ENCODE results near the gene CCR7.
"Not testable (repeated sequence)": the region's sequence is repeated elsewhere in the genome, so short reads cannot be mapped to it uniquely, and the experiment has no call there.

CCR7 gene

GRCh38 chr17:40597556-40598300 is 32.5 kb upstream of the CCR7 start:
- DNase-seq (ENCODE audit: low spot score) = no peak

GRCh38 chr17:40597156-40597555 is 31.9 kb upstream of the CCR7 start:
- no peak for DNase-seq (ENCODE audit: low spot score)

GRCh38 chr17:40596261-40596919 is 31.1 kb upstream of the CCR7 start:
- DNase-seq (ENCODE audit: low spot score) = no peak

- DNase-seq (ENCODE audit: low spot score) = no peak
These were observed 25.5 kb upstream of the CCR7 start for GRCh38 chr17:40590742-40591141.

DNA sequence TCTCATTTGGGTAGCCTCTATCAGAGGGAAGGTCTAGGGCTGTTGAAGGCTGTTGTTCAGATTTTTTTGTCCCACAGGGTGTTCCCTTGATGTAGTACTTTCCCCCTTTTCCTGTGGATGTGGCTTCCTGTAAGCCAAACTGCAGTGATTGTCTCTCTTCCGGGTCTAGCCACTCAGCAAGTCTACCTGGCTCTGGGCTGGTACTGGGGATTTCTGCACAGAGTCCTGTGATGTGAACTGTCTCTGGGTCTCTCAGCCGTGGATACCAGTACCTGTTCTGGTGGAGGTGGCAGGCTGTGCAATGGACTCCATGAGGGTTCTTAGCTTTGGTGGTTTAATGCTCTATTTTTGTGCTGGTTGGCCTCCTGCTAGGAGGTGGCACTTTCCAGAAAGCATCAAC is 23.3 kb upstream of the CCR7 start:
- DNase-seq (ENCODE audit: low spot score) = no peak

- DNase-seq (ENCODE audit: low spot score) = not testable (repeated sequence)
These were observed 21.0 kb upstream of the CCR7 start for GRCh38 chr17:40586264-40586663.

DNA sequence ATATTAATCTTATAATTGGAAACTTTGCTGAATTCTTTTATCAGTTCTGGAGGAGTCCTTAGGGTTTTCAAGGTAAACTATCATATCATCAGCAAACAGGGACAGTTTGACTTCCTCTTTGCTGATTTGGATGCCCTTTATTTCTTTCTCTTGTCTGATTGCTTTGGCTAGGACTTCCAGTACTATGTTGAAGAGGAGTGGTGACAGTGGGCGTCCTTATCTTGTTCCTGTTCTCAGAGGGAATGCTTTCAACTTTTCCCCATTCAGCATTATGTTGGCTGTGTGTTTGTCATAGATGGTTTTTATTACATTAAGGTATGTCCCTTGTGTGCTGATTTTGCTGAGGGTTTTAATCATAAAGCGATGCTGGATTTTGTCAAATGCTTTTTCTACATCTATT is 19.7 kb upstream of the CCR7 start:
- not testable (repeated sequence) for DNase-seq (ENCODE audit: low spot score)

DNA sequence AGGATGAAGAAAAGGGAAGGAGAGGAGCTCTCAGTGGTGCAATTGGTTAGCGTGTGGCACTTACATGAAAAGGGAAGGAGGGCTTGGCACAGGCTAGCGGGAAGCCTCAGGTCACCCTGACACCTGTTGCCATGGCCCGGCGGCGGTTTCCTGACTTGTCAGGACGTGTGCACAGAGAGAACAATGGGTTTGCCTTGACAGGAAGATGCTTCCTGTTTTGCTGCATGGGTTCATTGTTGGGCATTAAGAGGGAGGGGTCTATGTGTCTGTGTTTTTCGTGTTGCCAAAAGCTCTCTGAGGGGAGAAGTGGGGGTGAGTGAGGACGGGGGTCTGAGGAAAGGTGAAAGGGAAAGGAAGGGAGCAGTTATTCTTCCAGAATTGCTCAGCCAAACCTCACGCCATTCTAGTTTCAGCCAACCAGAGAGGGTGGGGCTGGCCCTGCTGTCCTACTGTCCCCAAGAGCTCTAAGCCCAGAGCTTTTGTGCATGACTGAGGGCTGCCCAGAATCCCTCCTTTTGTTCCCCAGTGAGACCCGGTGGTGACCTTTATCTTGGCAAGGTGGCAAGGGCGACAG is 17.1 kb upstream of the CCR7 start:
- no peak for DNase-seq (ENCODE audit: low spot score)

- DNase-seq (ENCODE audit: low spot score) = no peak
These were observed 14.9 kb upstream of the CCR7 start for GRCh38 chr17:40580140-40580539.

DNA sequence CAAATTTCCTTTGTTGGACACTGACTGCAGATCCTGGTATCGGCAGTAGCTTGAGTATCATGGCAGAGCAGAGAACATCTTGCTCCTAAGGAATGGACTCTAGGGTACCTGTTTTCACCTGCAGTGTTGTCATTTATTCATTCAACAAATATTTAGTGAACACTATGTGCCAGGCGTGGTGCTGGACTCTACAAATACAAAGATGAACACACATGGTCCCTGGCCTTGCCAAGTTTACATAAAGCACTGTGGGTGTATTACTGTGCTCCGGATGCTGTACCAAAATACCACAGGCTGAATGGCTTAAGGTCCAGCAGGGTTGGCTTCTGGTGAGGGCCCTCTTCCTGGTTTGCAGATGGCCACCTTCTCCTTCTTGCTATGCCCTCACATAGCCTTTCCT is 14.2 kb upstream of the CCR7 start:
- no peak for DNase-seq (ENCODE audit: low spot score)

DNA sequence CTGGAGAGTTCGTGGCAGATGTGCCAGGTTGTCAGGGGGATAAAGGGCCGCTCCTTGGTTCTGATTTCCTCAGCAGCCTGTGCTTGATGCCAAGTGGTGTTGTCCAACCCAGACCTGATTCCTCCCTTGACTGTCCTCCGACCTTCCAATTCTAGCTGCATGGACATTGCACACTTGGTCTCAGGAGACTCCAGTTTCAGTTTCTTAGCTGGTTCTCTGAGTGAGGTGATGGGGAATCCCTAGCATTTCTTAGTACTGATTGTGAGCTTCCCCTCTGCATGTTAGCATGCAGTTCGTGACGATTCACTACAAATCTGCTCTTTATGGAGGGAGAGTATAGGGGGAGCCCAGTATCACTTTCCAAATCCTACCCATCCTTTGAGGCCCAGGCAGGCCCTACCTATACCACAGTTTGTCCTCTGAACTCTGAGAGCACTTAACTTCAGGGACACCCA is 12.4 kb upstream of the CCR7 start:
- DNase-seq (ENCODE audit: low spot score) = no peak

DNA sequence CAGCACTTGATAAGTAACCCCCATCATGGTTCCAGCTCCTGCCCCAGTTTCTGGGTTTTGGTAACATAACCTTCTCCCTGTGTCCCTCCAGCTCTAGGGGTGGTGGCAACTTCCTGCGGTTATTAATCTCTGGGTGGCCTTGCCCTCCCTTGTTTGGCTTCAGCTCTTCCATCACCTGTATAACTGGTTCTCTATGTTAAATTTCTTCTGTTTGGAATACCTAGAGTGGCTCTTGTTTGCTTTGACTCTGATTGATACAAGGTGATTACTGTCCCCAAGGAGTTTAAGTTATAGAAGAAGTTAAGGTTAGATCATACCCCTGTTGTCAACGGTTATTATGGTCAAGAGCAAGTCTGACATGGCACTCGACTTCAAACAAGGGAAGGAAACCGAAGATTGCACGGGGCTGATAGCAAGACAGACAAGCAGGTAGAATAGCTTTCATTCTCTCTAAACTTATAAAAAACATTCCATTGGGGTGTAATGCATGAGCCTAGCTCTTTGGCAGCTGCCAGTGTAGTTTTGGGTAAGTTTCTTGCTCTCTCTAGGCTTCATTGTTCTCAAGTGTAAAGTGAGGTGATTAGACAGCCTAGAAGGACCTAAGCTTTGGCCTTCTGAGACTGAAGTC is 11.0 kb upstream of the CCR7 start:
- no peak for DNase-seq (ENCODE audit: low spot score)

- DNase-seq (ENCODE audit: low spot score) = no peak
These were observed 9.0 kb upstream of the CCR7 start for GRCh38 chr17:40574292-40574691.

- DNase-seq (ENCODE audit: low spot score) = not testable (repeated sequence)
These were observed 7.1 kb upstream of the CCR7 start for GRCh38 chr17:40572245-40572993.

GRCh38 chr17:40568074-40568836 is 3.0 kb upstream of the CCR7 start:
- DNase-seq (ENCODE audit: low spot score) = peak; percentile 41

- DNase-seq (ENCODE audit: low spot score) = no peak
These were observed 2.1 kb upstream of the CCR7 start for GRCh38 chr17:40567377-40567776.

DNA sequence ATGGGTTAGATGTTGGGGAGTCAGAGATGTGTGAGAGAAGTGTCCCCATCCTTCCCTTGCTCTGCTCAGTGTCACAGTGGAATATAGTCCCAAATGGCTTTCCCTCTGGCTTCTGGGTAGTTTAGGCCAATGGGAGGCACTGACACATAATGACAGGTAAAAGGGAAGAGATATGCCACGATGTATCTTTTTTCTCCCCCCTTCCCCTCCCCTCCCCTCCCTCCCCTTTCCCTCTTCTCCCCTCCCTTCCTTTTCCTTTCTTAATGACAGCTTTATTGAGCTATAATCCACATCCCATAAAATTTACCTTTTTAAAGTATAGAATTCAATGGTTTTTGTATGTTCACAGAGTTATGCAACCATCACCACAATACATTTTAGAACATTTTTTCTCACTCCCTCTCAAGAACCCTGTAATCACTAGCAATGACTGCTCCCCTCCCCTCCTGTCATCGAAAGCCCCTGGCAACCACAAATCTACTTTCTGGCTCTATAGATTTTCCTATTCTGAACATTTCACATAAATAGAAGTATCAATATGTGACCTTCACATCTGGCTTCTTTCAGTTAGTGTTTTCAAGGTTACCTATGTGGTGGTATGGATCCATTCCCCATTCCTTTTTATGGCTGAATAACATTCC is 617 bp upstream of the CCR7 start:
- DNase-seq (ENCODE audit: low spot score) = no peak

DNA sequence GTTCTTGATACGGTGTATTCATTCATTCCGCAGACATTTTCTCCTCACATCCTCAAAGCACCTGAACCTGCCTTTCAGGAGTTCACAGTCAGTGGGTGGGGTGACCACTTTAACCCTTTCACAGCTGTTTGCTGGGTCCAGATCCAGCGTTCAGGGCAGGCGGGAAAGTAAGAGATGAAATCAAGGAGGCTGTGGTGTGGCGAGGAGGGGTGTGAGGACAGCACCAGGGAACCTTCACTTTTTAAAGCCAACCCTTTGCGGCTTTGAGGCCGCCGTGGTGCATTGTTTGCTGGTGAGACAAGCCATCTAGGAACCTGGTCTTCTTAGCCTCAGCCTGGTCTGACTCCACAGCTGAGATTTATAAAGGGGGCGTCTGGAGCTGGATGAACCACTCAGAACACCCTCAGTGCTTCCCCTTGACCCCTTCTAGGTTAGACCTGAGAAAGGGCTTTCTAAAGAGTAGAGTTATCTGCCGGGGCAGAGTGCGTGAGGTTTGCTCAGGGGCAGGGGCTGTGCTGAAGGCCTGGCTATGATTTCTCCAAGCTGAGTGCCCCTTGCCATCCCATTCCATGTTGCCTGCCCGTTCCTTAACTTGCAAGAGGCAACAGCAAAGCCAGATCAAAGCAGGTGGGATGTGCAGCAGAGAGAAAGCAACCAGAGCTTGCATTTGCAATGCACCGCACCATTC is 933 bp downstream of the CCR7 start:
- DNase-seq (ENCODE audit: low spot score) = no peak

DNA sequence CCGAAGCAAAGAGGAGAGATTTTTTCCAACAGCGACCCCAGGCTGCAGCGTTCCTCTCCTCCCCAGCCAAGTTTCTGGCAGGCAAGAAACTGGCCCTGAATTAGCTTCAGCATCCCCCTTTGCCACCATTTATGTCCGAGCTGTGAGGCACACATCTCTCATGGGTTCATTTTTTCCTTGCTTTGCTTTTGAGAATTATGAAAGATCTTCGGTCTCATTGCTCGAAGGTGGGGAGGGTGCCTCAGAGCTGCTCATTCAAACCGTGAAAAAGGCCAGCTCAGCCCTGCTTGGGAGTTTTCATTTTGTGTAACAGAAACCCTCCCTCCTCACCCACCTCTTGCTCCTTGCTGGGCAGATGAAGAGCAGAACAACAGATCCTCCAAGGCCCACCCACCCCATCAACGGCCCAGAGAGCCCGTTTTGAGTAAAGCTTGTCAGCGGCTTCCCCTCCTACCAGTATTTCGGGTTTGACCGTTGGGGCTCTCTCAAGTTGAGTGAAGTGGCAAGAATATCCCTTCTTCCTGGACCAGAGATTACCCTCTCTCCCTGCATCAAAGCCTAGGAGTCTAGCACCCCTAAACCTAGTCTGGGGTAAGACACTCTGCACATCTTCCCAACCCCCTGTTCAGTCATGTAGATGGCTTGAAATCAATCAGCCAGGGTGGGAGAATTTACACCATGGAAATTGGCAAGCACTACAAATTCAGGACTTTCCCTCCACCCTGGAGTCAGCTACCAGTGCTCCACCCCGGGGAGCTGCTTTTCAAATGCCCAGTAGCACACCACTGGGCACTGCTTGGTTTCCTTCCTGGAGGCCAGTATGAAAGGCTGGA is 1.8 kb downstream of the CCR7 start:
- peak; percentile 45 for DNase-seq (ENCODE audit: low spot score)

All from left forelimb (tissue), 1 donor.